Keratinocyte (primary cell): ENCODE results near the gene SPTSSB. TPM values are rescaled to one million over a fixed set of nuclear protein-coding genes. Genes with fewer than 3 reads are reported as not detected.

ENCODE experiments used
- DNase-seq: peaks from one replicate; pipeline ENCODE4 v3.0.0-alpha.2; 2011; ENCODE audit warnings: low read depth, missing footprints, low spot score
- FAIRE-seq: peaks from 2 replicates; lab custom pipeline; 2011; peaks lifted over from hg19 to GRCh38; lab: Jason Lieb, UNC
- H2AFZ ChIP-seq: 2 replicates; pipeline ENCODE4 v1.6.0; 2012; ENCODE audit warnings: low read length, control low read depth, inconsistent platforms; ENCODE audit not compliant: control insufficient read depth
- H3K27ac ChIP-seq: 2 replicates; pipeline ENCODE4 v1.5.1; 2011; ENCODE audit warnings: low read length; ENCODE audit not compliant: control insufficient read depth, insufficient read depth
- H3K27me3 ChIP-seq: 3 replicates; pipeline ENCODE4 v1.6.0; 2011; ENCODE audit warnings: low read length; ENCODE audit not compliant: control insufficient read depth, insufficient read depth; ENCODE audit errors: extremely low read depth
- H3K36me3 ChIP-seq, 2 experiments: 2 replicates in 1 of 2; 3 replicates in 1 of 2; pipeline ENCODE4 v1.5.1; 2011; ENCODE audit warnings: low read length in 2 of 2, mild to moderate bottlenecking in 1 of 2; ENCODE audit not compliant: control insufficient read depth in 2 of 2, insufficient read depth in 2 of 2; ENCODE audit errors: extremely low read depth in 1 of 2
- H3K4me1 ChIP-seq: 3 replicates; pipeline ENCODE4 v1.5.1; 2011; ENCODE audit warnings: low read length; ENCODE audit not compliant: control insufficient read depth, insufficient read depth; ENCODE audit errors: extremely low read depth
- H3K4me2 ChIP-seq: 3 replicates; pipeline ENCODE4 v1.6.0; 2011; ENCODE audit warnings: low read depth, low read length; ENCODE audit not compliant: control insufficient read depth, insufficient read depth; ENCODE audit errors: extremely low read depth
- H3K4me3 ChIP-seq, 3 experiments: fragments of 200-600 bp in 1 of 3; sonication (generic) in 1 of 3; 2 replicates in 2 of 3; 3 replicates in 1 of 3; pipeline ENCODE4 v1.5.1; 2011 to 2016; ENCODE audit warnings: low read length in 3 of 3, mild to moderate bottlenecking in 3 of 3, control low read depth in 2 of 3, inconsistent platforms in 1 of 3, low read depth in 1 of 3, mixed read lengths in 1 of 3, mixed run types in 1 of 3, moderate library complexity in 1 of 3; ENCODE audit not compliant: control insufficient read depth in 2 of 3, insufficient read depth in 2 of 3; ENCODE audit errors: extremely low read depth in 1 of 3
- H3K79me2 ChIP-seq: 2 replicates; pipeline ENCODE4 v1.6.0; 2012; ENCODE audit warnings: low read length; ENCODE audit not compliant: control insufficient read depth, insufficient read depth
- H3K9ac ChIP-seq: 3 replicates; pipeline ENCODE4 v1.6.0; 2011; ENCODE audit warnings: low read length; ENCODE audit not compliant: control insufficient read depth, insufficient read depth; ENCODE audit errors: extremely low read depth
- H3K9me1 ChIP-seq: 3 replicates; pipeline ENCODE4 v1.6.0; 2011; ENCODE audit warnings: low read length; ENCODE audit not compliant: control insufficient read depth, insufficient read depth; ENCODE audit errors: extremely low read depth
- H3K9me3 ChIP-seq: 2 replicates; pipeline ENCODE4 v1.5.1; 2012; ENCODE audit warnings: low read depth, low read length; ENCODE audit not compliant: control insufficient read depth
- H4K20me1 ChIP-seq: 3 replicates; pipeline ENCODE4 v1.6.0; 2011; ENCODE audit warnings: low read length; ENCODE audit not compliant: control insufficient read depth, insufficient read depth; ENCODE audit errors: extremely low read depth
- CTCF ChIP-seq, 3 experiments: IDR thresholded peaks in 1 of 3; conservative IDR thresholded peaks in 1 of 3; optimal IDR thresholded peaks in 1 of 3; 2 replicates in 2 of 3; 3 replicates in 1 of 3; pipeline versions ENCODE3 to v1.5.1; 2011; ENCODE audit warnings: low read length in 3 of 3, mild to moderate bottlenecking in 3 of 3, moderate library complexity in 2 of 3, control low read depth in 1 of 3, inconsistent platforms in 1 of 3; ENCODE audit not compliant: insufficient read depth in 2 of 3; ENCODE audit errors: extremely low read depth in 1 of 3
- EZH2 ChIP-seq: IDR thresholded peaks from one replicate; pipeline ENCODE4 v1.6.1; 2012; ENCODE audit warnings: inconsistent platforms, mild to moderate bottlenecking, low read length, moderate library complexity
- dilution Hi-C: fragments of 300-500 bp; cut with MboI; formaldehyde crosslinking; loops from one replicate; pipeline ENCODE4 v1.7.0; 2020; ENCODE audit warnings: low sequenced_read_pairs; ENCODE audit not compliant: extremely low pct_ligation_motif_present
- polyA plus RNA-seq, 5 experiments: library from polyadenylated mRNA; depleted of rRNA in 3 of 5; stranded (reverse) in 3 of 5; stranded (forward) in 1 of 5; unstranded in 1 of 5; fragments of >200 nt; gene quantifications; 1 replicate in 1 of 5; 2 replicates in 3 of 5; 3 replicates in 1 of 5; pipeline versions ENCODE4 v1.2.1 to v1.2.3, GENCODE V29; 2011 to 2012; ENCODE audit warnings: missing spikeins in 2 of 5, low read depth in 1 of 5, low replicate concordance in 1 of 5

The SPTSSB gene
- polyA plus RNA-seq, 1 donor (not counting 4 experiments of a cell fraction or from before 2014, with no cell fraction given): 2.6 TPM

- H3K9me3 ChIP-seq: no peaks in the 10 kb centered on the region
- H3K4me3 ChIP-seq: no peak overlapping the region
- peaks cover 10% of the 10 kb centered on the region for H3K4me1 ChIP-seq
- no peaks in the 10 kb centered on the region for H4K20me1 ChIP-seq
- H3K79me2 ChIP-seq: no peaks in the 10 kb centered on the region
- no peaks in the 10 kb centered on the region for H3K36me3 ChIP-seq
- FAIRE-seq: no peak
- no peak overlapping the region for H3K27ac ChIP-seq
- DNase-seq: no peak
- H3K9me1 ChIP-seq: no peaks in the 10 kb centered on the region
- H2AFZ ChIP-seq: no peak overlapping the region
- H3K9ac ChIP-seq: no peak overlapping the region
- dilution Hi-C loops: no loop called here
- no peaks in the 10 kb centered on the region for H3K27me3 ChIP-seq
- TF ChIP-seq CTCF (optimal IDR thresholded peaks at IDR 0.05 in 1 of 3, IDR thresholded peaks at IDR 0.05 in 1 of 3, conservative IDR thresholded peaks at IDR 0.05 in 1 of 3; ENCODE audit: extremely low read depth in 1 of 3, insufficient read depth in 2 of 3, low read length in 3 of 3) (peak in 2 of 3 experiments; percentile 2 to 5), EZH2 (no peak)
- no peak overlapping the region for H3K4me2 ChIP-seq
Observed at GRCh38 chr3:161413127-161413854, 42.0 kb upstream of the SPTSSB start.

- TF ChIP-seq CTCF (optimal IDR thresholded peaks at IDR 0.05 in 1 of 3, IDR thresholded peaks at IDR 0.05 in 1 of 3, conservative IDR thresholded peaks at IDR 0.05 in 1 of 3; ENCODE audit: extremely low read depth in 1 of 3, insufficient read depth in 2 of 3, low read length in 3 of 3): no peak
- TF ChIP-seq EZH2: no peak
- FAIRE-seq: no peak
- Histone ChIP-seq H2AFZ (no peak overlapping the region), H4K20me1 (no peaks in the 10 kb centered on the region), H3K4me1 (peaks cover 10% of the 10 kb centered on the region), H3K9me1 (no peaks in the 10 kb centered on the region), H3K4me3 (no peak overlapping the region), H3K9me3 (no peaks in the 10 kb centered on the region), H3K27me3 (no peaks in the 10 kb centered on the region), H3K36me3 (no peaks in the 10 kb centered on the region), H3K4me2 (no peak overlapping the region), H3K9ac (no peak overlapping the region), H3K27ac (no peak overlapping the region), H3K79me2 (no peaks in the 10 kb centered on the region)
- dilution Hi-C loops: no loop called here
- no peak for DNase-seq
Observed at GRCh38 chr3:161412123-161412522, 40.8 kb upstream of the SPTSSB start.
